GM12878 (cell line): ENCODE results near the gene KIF25. TPM values are rescaled to one million over a fixed set of nuclear protein-coding genes. Genes with fewer than 3 reads are reported as not detected.

ENCODE experiments used
- ATAC-seq: fragments of 200-7000 bp; cut with Tn5 transposase; 3 replicates; pipeline ENCODE4 v1.9.1; 2020; ENCODE audit warnings: mild to moderate bottlenecking, moderate library complexity
- BruUV-seq: library from RNA; stranded (reverse); fragments of 400-500 nt; replicated peaks from 2 replicates; lab custom pipeline; 2021; lab: Mats Ljungman, UMichigan
- CTCF ChIA-PET: fragments of 300-600 bp; sonication (Branson Sonifier 250); formaldehyde crosslinking; extraction: SDS; loops from one replicate; lab custom pipeline; 2021; ENCODE audit warnings: inconsistent platforms; lab: Yijun Ruan, JAX
- POLR2A ChIA-PET: fragments of 350-600 bp; formaldehyde crosslinking; extraction: SDS; loops from one replicate; lab custom pipeline; 2021; ENCODE audit warnings: inconsistent platforms; lab: Charles Lee
- RAD21 ChIA-PET: fragments of 300-600 bp; sonication (Branson Sonifier 250); formaldehyde crosslinking; loops from one replicate; lab custom pipeline; 2023; ENCODE audit warnings: antibody characterized with exemption; ENCODE audit not compliant: unreplicated experiment; lab: Charles Lee
- SMC1A ChIA-PET: fragments of 300-600 bp; sonication (Branson Sonifier 250); formaldehyde crosslinking; loops from one replicate; lab custom pipeline; 2023; ENCODE audit not compliant: unreplicated experiment, uncharacterized antibody; lab: Charles Lee
- DNase-seq: peaks from one replicate; pipeline ENCODE4 v3.0.0-alpha.2; 2011; ENCODE audit warnings: low read depth, low spot score
- FAIRE-seq: peaks from 3 replicates; lab custom pipeline; 2011; peaks lifted over from hg19 to GRCh38; lab: Jason Lieb, UNC
- H2AFZ ChIP-seq: 2 replicates; pipeline ENCODE4 v1.6.0; 2011; ENCODE audit warnings: low read depth, low read length, control low read depth; ENCODE audit not compliant: control insufficient read depth
- H3K27ac ChIP-seq: 2 replicates; pipeline ENCODE4 v1.5.1; 2011; ENCODE audit warnings: control low read depth; ENCODE audit not compliant: control insufficient read depth, insufficient read depth
- H3K27me3 ChIP-seq, 2 experiments: replicated peaks in 1 of 2; 2 replicates each; pipeline versions ENCODE4 v1.6.0 to v1.6.1; 2011; ENCODE audit warnings: low read length in 1 of 2; ENCODE audit not compliant: control insufficient read depth in 2 of 2, insufficient read depth in 2 of 2
- H3K36me3 ChIP-seq, 2 experiments: 2 replicates each; pipeline ENCODE4 v1.5.1; 2011; ENCODE audit warnings: low read length in 1 of 2; ENCODE audit not compliant: control insufficient read depth in 2 of 2, insufficient read depth in 2 of 2
- H3K4me1 ChIP-seq: 2 replicates; pipeline ENCODE4 v1.6.1; 2011; ENCODE audit warnings: mild to moderate bottlenecking, low read length, moderate library complexity, mixed read lengths; ENCODE audit not compliant: control insufficient read depth, insufficient read depth
- H3K4me2 ChIP-seq: 2 replicates; pipeline ENCODE4 v1.6.0; 2011; ENCODE audit warnings: control low read depth; ENCODE audit not compliant: control insufficient read depth, insufficient read depth
- H3K4me3 ChIP-seq: fragments of 200-600 bp; sonication (generic); 2 replicates; pipeline ENCODE4 v1.5.1; 2016
- H3K79me2 ChIP-seq: 2 replicates; pipeline ENCODE4 v1.6.0; 2011; ENCODE audit warnings: low read length; ENCODE audit not compliant: control insufficient read depth, insufficient read depth
- H3K9ac ChIP-seq: 2 replicates; pipeline ENCODE4 v1.8.0; 2011; ENCODE audit warnings: low read length, control low read depth, mixed read lengths; ENCODE audit not compliant: control insufficient read depth, insufficient read depth
- H3K9me3 ChIP-seq: replicated peaks from 3 replicates; pipeline ENCODE4 v1.5.1; 2011; ENCODE audit warnings: mild to moderate bottlenecking, low read length; ENCODE audit not compliant: control insufficient read depth, insufficient read depth
- H4K20me1 ChIP-seq: 2 replicates; pipeline ENCODE4 v1.6.0; 2011; ENCODE audit not compliant: control insufficient read depth, insufficient read depth
- ATF7 ChIP-seq: fragments of 450-650 bp; IDR thresholded peaks from 2 replicates; pipeline ENCODE4 v1.6.1; 2016; ENCODE audit warnings: low read depth, mild to moderate bottlenecking
- CREM ChIP-seq: IDR thresholded peaks from 2 replicates; pipeline ENCODE4 v1.6.1; 2014; ENCODE audit warnings: antibody characterized with exemption, low read depth
- DPF2 ChIP-seq: fragments of 450-650 bp; IDR thresholded peaks from 2 replicates; pipeline ENCODE4 v1.6.1; 2017; ENCODE audit warnings: mild to moderate bottlenecking
- GATAD2B ChIP-seq: fragments of 450-650 bp; conservative IDR thresholded peaks from 2 replicates; pipeline ENCODE4 v1.6.1; 2017; ENCODE audit warnings: low read depth, mild to moderate bottlenecking, moderate library complexity
- HDAC2 ChIP-seq: fragments of 200-600 bp; sonication (generic); IDR thresholded peaks from 2 replicates; pipeline ENCODE4 v1.6.1; 2017
- KAT2A ChIP-seq: conservative IDR thresholded peaks from 2 replicates; pipeline ENCODE4 v1.6.1; 2011; ENCODE audit warnings: low read depth, low read length; ENCODE audit not compliant: control insufficient read depth
- MEF2B ChIP-seq: fragments of 450-650 bp; IDR thresholded peaks from 2 replicates; pipeline ENCODE4 v1.6.1; 2018; ENCODE audit warnings: mild to moderate bottlenecking, moderate library complexity; ENCODE audit not compliant: partially characterized antibody, poor library complexity, severe bottlenecking
- POLR2AphosphoS2 ChIP-seq: IDR thresholded peaks from 2 replicates; pipeline ENCODE4 v1.6.1; 2011; ENCODE audit warnings: low read depth, mild to moderate bottlenecking, low read length, improper control_type of control experiment, moderate library complexity
- RELA ChIP-seq: fragments of 450-650 bp; IDR thresholded peaks from 2 replicates; pipeline ENCODE4 v1.8.0; 2014; ENCODE audit warnings: borderline replicate concordance; ENCODE audit not compliant: partially characterized antibody
- SMAD1 ChIP-seq: fragments of 450-650 bp; IDR thresholded peaks from 2 replicates; pipeline ENCODE4 v1.6.1; 2018; ENCODE audit warnings: mild to moderate bottlenecking, low read depth; ENCODE audit not compliant: partially characterized antibody
- SRF ChIP-seq, 2 experiments: IDR thresholded peaks; 2 replicates each; pipeline ENCODE4 v1.6.1; 2011; ENCODE audit warnings: low read depth in 2 of 2, low read length in 2 of 2, mild to moderate bottlenecking in 1 of 2, moderate library complexity in 1 of 2
- TAF1 ChIP-seq: IDR thresholded peaks from 2 replicates; pipeline ENCODE4 v1.6.1; 2011; ENCODE audit warnings: mild to moderate bottlenecking, low read depth, low read length, borderline replicate concordance
- YY1 ChIP-seq: IDR thresholded peaks from 2 replicates; pipeline ENCODE4 v1.6.1; 2011; ENCODE audit warnings: low read depth, mild to moderate bottlenecking, low read length
- WGBS: methylation state at CpG from one replicate; pipeline ENCODE4 v1.1.6; 2016; ENCODE audit warnings: low lambda C conversion rate; ENCODE audit not compliant: insufficient replicate concordance, insufficient coverage; ENCODE audit errors: missing lambda C conversion rate; 5-methylcytosine and 5-hydroxymethylcytosine counted together
- in situ Hi-C: fragments of 300-500 bp; cut with MboI; formaldehyde crosslinking; loops from 9 replicates; pipeline ENCODE4 v1.14.3; 2018; ENCODE audit warnings: mixed read lengths
- intact Hi-C: fragments of 100-400 bp; cut with micrococcal nuclease; formaldehyde crosslinking; loops from one replicate; pipeline ENCODE4 v1.14.2; 2022; ENCODE audit not compliant: unreplicated experiment
- polyA plus RNA-seq, 11 experiments: library from polyadenylated mRNA; depleted of rRNA in 4 of 11; unstranded in 6 of 11; stranded (reverse) in 5 of 11; fragments of >200 nt; fragmentation: Nextera tagmentation in 4 of 11; fragmentation: Illumina TruSeq in 1 of 11; extraction: Ambion mirVana in 4 of 11; extraction: Trizol in 1 of 11; gene quantifications; 1 replicate in 1 of 11; 2 replicates in 10 of 11; pipeline versions ENCODE4 v1.2.1 to v1.2.3, GENCODE V29; 2011 to 2016; ENCODE audit warnings: inconsistent platforms in 2 of 11, missing spikeins in 2 of 11, low read depth in 1 of 11
- total RNA-seq, 4 experiments: library from RNA; depleted of rRNA in 3 of 4; stranded (reverse); fragments of >200 nt in 3 of 4; fragmentation: Illumina TruSeq in 1 of 4; extraction: Trizol in 1 of 4; gene quantifications; 2 replicates each; pipeline versions ENCODE4 v1.2.1 to v1.2.3, GENCODE V29; 2013 to 2021
- TF ChIP-seq, protein P1 (sequence below): IDR thresholded peaks from 2 replicates; pipeline ENCODE4 v1.6.1; 2011; ENCODE audit warnings: mild to moderate bottlenecking, low read depth, low read length, moderate library complexity; ENCODE audit not compliant: insufficient replicate concordance

Gene KIF25
- total and polyA plus RNA-seq, 10 of the 15 experiments (the other 5 are each of a cell fraction or from before 2014, with no cell fraction given) = not detected

DNA sequence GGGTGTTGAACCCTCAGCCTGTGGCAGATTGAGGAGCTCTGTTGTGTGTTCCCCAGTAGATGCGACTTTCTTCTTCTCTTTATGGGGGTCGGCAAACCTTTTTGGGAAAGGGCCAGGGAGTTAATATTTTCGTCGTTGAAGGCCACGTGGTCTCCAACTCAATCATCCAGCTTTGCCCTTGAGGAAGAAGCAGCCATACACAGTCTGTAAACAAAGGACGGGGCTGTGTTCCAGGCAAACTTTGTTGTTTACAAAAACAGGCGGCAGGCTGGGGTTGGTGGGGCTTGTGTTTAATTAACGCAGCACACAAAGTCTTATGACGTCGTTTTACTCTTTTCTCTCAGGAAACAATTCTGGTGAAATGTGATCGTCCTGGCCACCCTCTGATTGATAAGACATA, 20.2 kb downstream of the KIF25 start:
- DNase-seq (no peak), ATAC-seq (no peak), FAIRE-seq (no peak)
- POLR2A ChIA-PET = no interaction called here
- RAD21 ChIA-PET = no interaction called here
- H2AFZ ChIP-seq = no peak overlapping the region
- H4K20me1 ChIP-seq = no peaks in the 10 kb centered on the region
- H3K4me2 ChIP-seq = no peak overlapping the region
- H3K36me3 ChIP-seq = no peaks in the 10 kb centered on the region
- no peak overlapping the region for H3K4me3 ChIP-seq
- CTCF ChIA-PET = no interaction called here
- H3K27me3 ChIP-seq = no peaks in the 10 kb centered on the region
- no TSS peak for BruUV-seq
- TF ChIP-seq DPF2 = no peak
- no peak for TF ChIP-seq GATAD2B
- no peak for TF ChIP-seq HDAC2
- no peak for TF ChIP-seq ATF7
- no peak for TF ChIP-seq TAF1
- TF ChIP-seq YY1 = no peak
- TF ChIP-seq KAT2A = no peak
- TF ChIP-seq SMAD1 = no peak
- no peak for TF ChIP-seq POLR2AphosphoS2
- no peak for TF ChIP-seq MEF2B
- no peak for TF ChIP-seq CREM
- TF ChIP-seq, protein P1, sequence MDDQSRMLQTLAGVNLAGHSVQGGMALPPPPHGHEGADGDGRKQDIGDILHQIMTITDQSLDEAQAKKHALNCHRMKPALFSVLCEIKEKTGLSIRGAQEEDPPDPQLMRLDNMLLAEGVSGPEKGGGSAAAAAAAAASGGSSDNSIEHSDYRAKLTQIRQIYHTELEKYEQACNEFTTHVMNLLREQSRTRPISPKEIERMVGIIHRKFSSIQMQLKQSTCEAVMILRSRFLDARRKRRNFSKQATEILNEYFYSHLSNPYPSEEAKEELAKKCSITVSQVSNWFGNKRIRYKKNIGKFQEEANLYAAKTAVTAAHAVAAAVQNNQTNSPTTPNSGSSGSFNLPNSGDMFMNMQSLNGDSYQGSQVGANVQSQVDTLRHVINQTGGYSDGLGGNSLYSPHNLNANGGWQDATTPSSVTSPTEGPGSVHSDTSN = no peak
- no peak for TF ChIP-seq RELA
- TF ChIP-seq SRF (IDR thresholded peaks at IDR 0.05; ENCODE audit: low read depth in 2 of 2, low read length in 2 of 2) = no peak
- H3K4me1 ChIP-seq = no peaks in the 10 kb centered on the region
- no peaks in the 10 kb centered on the region; the same call in 2 of the 3 replicates for H3K9me3 ChIP-seq
- WGBS = 44% methylated on average over 11 of the region's 11 CpGs
- intact Hi-C loops (no loop called here), in situ Hi-C loops (no loop called here)
- no peak overlapping the region for H3K9ac ChIP-seq
- H3K79me2 ChIP-seq = no peaks in the 10 kb centered on the region
- SMC1A ChIA-PET = no interaction called here
- no peak overlapping the region for H3K27ac ChIP-seq
